GM12878 (cell line): ENCODE measurements around the gene PLSCR4.

ENCODE experiments used
- BACH1 ChIP-seq: fragments of 450-650 bp; IDR thresholded peaks from 2 replicates; pipeline ENCODE4 v1.6.1; 2017; ENCODE audit warnings: mild to moderate bottlenecking, borderline replicate concordance
- BCL11A ChIP-seq: IDR thresholded peaks from 2 replicates; pipeline ENCODE4 v1.6.1; 2011; ENCODE audit warnings: low read depth, low read length
- EZH2 ChIP-seq: IDR thresholded peaks from 2 replicates; pipeline ENCODE4 v1.6.1; 2012; ENCODE audit warnings: low read depth, mild to moderate bottlenecking, control low read depth, inconsistent platforms, low read length, borderline replicate concordance; ENCODE audit not compliant: control insufficient read depth
- NFXL1 ChIP-seq: fragments of 450-650 bp; IDR thresholded peaks from 2 replicates; pipeline ENCODE4 v1.6.1; 2017; ENCODE audit warnings: antibody characterized with exemption, mild to moderate bottlenecking, borderline replicate concordance
- NR2C2 ChIP-seq: IDR thresholded peaks from 2 replicates; pipeline ENCODE4 v1.6.1; 2011; ENCODE audit warnings: borderline replicate concordance, low read depth; ENCODE audit not compliant: control insufficient read depth, insufficient read length
- TBL1XR1 ChIP-seq: IDR thresholded peaks from 2 replicates; pipeline ENCODE4 v1.6.1; 2012; ENCODE audit warnings: low read depth, low read length, improper control_type of control experiment
- ZBED1 ChIP-seq: IDR thresholded peaks from 2 replicates; pipeline ENCODE4 v1.6.1; 2016; ENCODE audit warnings: borderline replicate concordance
- TF ChIP-seq, protein P1 (sequence below): fragments of 450-650 bp; IDR thresholded peaks from 2 replicates; pipeline ENCODE4 v1.6.1; 2018; ENCODE audit warnings: mild to moderate bottlenecking, low read depth, moderate library complexity; ENCODE audit not compliant: partially characterized antibody
- TF ChIP-seq, protein P2 (sequence below): fragments of 450-650 bp; IDR thresholded peaks from 2 replicates; pipeline ENCODE4 v1.6.1; 2014; ENCODE audit warnings: mild to moderate bottlenecking
- TF ChIP-seq, protein P3 (sequence below): fragments of 450-650 bp; IDR thresholded peaks from 2 replicates; pipeline ENCODE4 v1.6.1; 2017; ENCODE audit warnings: mild to moderate bottlenecking
- TF ChIP-seq, protein P4 (sequence below), 3 experiments: IDR thresholded peaks in 2 of 3; conservative IDR thresholded peaks in 1 of 3; 2 replicates each; pipeline ENCODE4 v1.5.1; 2011; ENCODE audit warnings: low read depth in 3 of 3, low read length in 3 of 3, mild to moderate bottlenecking in 3 of 3, control low read depth in 2 of 3, moderate library complexity in 2 of 3, inconsistent platforms in 1 of 3, mixed read lengths in 1 of 3; ENCODE audit not compliant: control insufficient read depth in 2 of 3, insufficient read depth in 1 of 3; ENCODE audit errors: extremely low read depth in 1 of 3
- TF ChIP-seq, protein P5 (sequence below): fragments of 450-650 bp; formaldehyde crosslinking; IDR thresholded peaks from 2 replicates; pipeline ENCODE4 v1.4.0; 2022; ENCODE audit warnings: mild to moderate bottlenecking, moderate library complexity

DNA sequence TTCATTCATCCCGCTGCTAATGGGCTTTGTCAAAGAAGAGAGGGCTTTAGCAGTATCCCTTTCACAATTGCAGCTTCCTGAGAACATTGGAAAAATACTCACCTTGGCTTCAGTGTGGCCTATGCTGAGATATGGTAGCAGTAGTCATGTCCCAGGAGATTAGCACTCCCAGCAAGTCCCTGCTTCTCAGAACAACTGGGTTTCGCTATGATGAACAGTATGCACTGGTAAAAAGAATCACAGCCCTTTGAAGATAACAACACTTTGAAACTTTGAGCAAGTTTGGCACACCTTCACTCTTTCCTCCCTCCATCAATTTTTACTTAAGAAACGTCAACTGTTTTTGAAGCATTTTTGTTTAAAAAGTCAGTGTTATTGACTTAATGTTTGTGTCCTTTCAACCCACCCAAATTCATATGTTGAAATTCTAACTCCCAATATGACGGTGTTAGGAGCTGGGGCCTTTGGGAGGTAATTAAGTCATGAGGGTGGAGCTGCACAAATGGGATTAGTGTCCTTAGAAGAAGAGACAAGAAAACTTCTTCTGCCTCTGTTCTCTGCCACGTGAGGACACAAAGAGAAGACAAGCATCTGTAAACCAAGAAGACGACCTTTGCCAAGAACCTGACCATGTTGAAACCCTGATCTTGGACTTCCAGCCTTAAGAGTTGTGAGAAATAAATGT is 17.8 kb upstream of the PLSCR4 start:
- TF ChIP-seq BCL11A (no peak), EZH2 (no peak), TBL1XR1 (no peak), ZBED1 (no peak), NFXL1 (no peak), BACH1 (no peak), NR2C2 (no peak)
- TF ChIP-seq, protein P1, sequence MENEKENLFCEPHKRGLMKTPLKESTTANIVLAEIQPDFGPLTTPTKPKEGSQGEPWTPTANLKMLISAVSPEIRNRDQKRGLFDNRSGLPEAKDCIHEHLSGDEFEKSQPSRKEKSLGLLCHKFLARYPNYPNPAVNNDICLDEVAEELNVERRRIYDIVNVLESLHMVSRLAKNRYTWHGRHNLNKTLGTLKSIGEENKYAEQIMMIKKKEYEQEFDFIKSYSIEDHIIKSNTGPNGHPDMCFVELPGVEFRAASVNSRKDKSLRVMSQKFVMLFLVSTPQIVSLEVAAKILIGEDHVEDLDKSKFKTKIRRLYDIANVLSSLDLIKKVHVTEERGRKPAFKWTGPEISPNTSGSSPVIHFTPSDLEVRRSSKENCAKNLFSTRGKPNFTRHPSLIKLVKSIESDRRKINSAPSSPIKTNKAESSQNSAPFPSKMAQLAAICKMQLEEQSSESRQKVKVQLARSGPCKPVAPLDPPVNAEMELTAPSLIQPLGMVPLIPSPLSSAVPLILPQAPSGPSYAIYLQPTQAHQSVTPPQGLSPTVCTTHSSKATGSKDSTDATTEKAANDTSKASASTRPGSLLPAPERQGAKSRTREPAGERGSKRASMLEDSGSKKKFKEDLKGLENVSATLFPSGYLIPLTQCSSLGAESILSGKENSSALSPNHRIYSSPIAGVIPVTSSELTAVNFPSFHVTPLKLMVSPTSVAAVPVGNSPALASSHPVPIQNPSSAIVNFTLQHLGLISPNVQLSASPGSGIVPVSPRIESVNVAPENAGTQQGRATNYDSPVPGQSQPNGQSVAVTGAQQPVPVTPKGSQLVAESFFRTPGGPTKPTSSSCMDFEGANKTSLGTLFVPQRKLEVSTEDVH = no peak
- TF ChIP-seq, protein P2, sequence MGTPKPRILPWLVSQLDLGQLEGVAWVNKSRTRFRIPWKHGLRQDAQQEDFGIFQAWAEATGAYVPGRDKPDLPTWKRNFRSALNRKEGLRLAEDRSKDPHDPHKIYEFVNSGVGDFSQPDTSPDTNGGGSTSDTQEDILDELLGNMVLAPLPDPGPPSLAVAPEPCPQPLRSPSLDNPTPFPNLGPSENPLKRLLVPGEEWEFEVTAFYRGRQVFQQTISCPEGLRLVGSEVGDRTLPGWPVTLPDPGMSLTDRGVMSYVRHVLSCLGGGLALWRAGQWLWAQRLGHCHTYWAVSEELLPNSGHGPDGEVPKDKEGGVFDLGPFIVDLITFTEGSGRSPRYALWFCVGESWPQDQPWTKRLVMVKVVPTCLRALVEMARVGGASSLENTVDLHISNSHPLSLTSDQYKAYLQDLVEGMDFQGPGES = no peak
- TF ChIP-seq, protein P3, sequence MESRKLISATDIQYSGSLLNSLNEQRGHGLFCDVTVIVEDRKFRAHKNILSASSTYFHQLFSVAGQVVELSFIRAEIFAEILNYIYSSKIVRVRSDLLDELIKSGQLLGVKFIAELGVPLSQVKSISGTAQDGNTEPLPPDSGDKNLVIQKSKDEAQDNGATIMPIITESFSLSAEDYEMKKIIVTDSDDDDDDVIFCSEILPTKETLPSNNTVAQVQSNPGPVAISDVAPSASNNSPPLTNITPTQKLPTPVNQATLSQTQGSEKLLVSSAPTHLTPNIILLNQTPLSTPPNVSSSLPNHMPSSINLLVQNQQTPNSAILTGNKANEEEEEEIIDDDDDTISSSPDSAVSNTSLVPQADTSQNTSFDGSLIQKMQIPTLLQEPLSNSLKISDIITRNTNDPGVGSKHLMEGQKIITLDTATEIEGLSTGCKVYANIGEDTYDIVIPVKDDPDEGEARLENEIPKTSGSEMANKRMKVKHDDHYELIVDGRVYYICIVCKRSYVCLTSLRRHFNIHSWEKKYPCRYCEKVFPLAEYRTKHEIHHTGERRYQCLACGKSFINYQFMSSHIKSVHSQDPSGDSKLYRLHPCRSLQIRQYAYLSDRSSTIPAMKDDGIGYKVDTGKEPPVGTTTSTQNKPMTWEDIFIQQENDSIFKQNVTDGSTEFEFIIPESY = no peak
- TF ChIP-seq, protein P4, sequence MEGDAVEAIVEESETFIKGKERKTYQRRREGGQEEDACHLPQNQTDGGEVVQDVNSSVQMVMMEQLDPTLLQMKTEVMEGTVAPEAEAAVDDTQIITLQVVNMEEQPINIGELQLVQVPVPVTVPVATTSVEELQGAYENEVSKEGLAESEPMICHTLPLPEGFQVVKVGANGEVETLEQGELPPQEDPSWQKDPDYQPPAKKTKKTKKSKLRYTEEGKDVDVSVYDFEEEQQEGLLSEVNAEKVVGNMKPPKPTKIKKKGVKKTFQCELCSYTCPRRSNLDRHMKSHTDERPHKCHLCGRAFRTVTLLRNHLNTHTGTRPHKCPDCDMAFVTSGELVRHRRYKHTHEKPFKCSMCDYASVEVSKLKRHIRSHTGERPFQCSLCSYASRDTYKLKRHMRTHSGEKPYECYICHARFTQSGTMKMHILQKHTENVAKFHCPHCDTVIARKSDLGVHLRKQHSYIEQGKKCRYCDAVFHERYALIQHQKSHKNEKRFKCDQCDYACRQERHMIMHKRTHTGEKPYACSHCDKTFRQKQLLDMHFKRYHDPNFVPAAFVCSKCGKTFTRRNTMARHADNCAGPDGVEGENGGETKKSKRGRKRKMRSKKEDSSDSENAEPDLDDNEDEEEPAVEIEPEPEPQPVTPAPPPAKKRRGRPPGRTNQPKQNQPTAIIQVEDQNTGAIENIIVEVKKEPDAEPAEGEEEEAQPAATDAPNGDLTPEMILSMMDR (IDR thresholded peaks at IDR 0.05 in 2 of 3, conservative IDR thresholded peaks at IDR 0.05 in 1 of 3; ENCODE audit: control insufficient read depth in 2 of 3, extremely low read depth in 1 of 3, insufficient read depth in 1 of 3, low read depth in 3 of 3, low read length in 3 of 3) = no peak
- TF ChIP-seq, protein P5, sequence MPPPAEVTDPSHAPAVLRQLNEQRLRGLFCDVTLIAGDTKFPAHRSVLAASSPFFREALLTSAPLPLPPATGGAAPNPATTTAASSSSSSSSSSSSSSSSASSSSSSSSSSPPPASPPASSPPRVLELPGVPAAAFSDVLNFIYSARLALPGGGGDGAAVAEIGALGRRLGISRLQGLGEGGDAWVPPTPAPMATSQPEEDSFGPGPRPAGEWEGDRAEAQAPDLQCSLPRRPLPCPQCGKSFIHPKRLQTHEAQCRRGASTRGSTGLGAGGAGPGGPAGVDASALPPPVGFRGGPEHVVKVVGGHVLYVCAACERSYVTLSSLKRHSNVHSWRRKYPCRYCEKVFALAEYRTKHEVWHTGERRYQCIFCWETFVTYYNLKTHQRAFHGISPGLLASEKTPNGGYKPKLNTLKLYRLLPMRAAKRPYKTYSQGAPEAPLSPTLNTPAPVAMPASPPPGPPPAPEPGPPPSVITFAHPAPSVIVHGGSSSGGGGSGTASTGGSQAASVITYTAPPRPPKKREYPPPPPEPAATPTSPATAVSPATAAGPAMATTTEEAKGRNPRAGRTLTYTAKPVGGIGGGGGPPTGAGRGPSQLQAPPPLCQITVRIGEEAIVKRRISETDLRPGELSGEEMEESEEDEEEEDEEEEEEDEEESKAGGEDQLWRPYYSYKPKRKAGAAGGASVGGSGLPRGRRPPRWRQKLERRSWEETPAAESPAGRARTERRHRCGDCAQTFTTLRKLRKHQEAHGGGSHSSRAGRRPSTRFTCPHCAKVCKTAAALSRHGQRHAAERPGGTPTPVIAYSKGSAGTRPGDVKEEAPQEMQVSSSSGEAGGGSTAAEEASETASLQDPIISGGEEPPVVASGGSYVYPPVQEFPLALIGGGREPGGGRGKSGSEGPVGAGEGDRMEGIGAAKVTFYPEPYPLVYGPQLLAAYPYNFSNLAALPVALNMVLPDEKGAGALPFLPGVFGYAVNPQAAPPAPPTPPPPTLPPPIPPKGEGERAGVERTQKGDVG (CRISPR knock-in tag) = no peak
